ENCODE measurements around the gene PLCZ1.

DNA sequence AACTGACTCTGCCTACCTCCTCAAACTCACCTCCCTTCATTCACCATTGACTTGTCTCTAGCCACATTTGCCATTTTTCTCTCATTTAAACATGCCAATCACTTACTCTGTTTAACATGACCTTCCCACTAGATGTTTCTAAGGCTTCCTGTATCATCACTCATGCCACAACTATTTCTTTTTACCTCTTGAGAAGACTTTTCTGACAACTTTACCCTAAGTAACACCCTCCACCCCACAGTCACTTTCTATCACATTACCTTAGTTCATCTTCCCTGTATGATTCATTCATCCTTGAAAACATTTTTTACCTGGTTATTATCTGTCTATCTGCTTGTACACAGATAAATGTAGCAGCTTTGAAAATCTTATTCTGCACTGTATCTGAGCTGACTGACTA lies 19.4 kb downstream of the PLCZ1 start:
- TF ChIP-seq TEAD4 (IDR thresholded peaks at IDR 0.05) (no peak), RAD21 (IDR thresholded peaks at IDR 0.05; ENCODE audit: low read depth) (no peak), ZBTB7A (IDR thresholded peaks at IDR 0.05; ENCODE audit: low read depth) (no peak), EP300 (IDR thresholded peaks at IDR 0.05; ENCODE audit: borderline replicate concordance) (no peak), CEBPB (IDR thresholded peaks at IDR 0.05) (no peak), NFIC (IDR thresholded peaks at IDR 0.05) (no peak), CREB1 (IDR thresholded peaks at IDR 0.05; ENCODE audit: low read depth) (no peak)
- TF ChIP-seq, protein P1, sequence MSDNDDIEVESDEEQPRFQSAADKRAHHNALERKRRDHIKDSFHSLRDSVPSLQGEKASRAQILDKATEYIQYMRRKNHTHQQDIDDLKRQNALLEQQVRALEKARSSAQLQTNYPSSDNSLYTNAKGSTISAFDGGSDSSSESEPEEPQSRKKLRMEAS (IDR thresholded peaks at IDR 0.05), result no peak
- TF ChIP-seq, protein P2, sequence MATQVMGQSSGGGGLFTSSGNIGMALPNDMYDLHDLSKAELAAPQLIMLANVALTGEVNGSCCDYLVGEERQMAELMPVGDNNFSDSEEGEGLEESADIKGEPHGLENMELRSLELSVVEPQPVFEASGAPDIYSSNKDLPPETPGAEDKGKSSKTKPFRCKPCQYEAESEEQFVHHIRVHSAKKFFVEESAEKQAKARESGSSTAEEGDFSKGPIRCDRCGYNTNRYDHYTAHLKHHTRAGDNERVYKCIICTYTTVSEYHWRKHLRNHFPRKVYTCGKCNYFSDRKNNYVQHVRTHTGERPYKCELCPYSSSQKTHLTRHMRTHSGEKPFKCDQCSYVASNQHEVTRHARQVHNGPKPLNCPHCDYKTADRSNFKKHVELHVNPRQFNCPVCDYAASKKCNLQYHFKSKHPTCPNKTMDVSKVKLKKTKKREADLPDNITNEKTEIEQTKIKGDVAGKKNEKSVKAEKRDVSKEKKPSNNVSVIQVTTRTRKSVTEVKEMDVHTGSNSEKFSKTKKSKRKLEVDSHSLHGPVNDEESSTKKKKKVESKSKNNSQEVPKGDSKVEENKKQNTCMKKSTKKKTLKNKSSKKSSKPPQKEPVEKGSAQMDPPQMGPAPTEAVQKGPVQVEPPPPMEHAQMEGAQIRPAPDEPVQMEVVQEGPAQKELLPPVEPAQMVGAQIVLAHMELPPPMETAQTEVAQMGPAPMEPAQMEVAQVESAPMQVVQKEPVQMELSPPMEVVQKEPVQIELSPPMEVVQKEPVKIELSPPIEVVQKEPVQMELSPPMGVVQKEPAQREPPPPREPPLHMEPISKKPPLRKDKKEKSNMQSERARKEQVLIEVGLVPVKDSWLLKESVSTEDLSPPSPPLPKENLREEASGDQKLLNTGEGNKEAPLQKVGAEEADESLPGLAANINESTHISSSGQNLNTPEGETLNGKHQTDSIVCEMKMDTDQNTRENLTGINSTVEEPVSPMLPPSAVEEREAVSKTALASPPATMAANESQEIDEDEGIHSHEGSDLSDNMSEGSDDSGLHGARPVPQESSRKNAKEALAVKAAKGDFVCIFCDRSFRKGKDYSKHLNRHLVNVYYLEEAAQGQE (IDR thresholded peaks at IDR 0.05; ENCODE audit: low read depth), result no peak
- TF ChIP-seq, protein P3, sequence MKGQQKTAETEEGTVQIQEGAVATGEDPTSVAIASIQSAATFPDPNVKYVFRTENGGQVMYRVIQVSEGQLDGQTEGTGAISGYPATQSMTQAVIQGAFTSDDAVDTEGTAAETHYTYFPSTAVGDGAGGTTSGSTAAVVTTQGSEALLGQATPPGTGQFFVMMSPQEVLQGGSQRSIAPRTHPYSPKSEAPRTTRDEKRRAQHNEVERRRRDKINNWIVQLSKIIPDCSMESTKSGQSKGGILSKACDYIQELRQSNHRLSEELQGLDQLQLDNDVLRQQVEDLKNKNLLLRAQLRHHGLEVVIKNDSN (IDR thresholded peaks at IDR 0.05), result no peak

All from Ishikawa (cell line).